HG03565 (cell line): ENCODE results near the gene LEKR1.
A peak's percentile ranks its signal among the peaks of the same experiment; 100 is the strongest.
"Not testable (repeated sequence)": the region's sequence is repeated elsewhere in the genome, so short reads cannot be mapped to it uniquely, and the experiment has no call there.

ENCODE experiments used
- ATAC-seq: cut with Tn5 transposase; IDR thresholded peaks from one replicate; pipeline ENCODE4 v1.9.1; 2021; ENCODE audit warnings: mild to moderate bottlenecking, moderate library complexity; ENCODE audit not compliant: unreplicated experiment

Gene LEKR1

DNA sequence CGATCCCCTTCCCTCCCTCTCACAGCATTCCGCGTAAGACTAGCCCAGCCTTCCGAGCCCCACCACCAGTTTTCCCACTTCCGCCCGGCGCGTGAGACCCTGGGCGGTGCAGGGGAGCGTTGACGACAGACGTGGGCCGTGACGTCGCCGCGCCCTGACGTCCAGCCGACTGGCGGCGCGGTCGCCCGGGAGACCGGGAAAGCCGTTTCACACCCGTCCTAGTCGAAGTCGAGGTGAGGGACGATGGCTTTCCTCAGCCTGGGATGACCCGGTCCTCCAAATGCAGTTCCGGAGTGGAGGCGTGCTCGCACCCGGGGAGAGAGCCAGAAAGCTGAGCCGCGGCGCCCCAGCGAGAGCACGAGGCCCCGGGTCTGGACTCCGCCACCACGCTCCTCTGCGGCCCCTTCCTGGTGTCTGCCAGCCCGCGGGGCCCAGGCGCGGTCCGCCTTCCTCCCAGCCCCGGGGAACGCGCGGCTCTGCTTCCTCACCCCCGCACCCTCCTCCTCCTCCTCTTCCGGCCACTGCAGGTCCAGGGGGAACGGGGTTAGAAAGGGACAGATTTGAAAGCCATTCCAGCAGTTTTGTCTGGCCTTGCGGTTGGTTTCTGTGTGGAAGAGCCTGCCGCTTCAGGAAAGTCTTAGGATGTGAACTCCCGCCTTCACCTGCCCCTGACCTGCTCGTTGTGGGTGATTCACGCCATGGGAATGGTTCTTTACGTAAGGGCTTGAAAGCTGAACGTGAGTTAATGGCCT is at the start of gene LEKR1:
LEKR1 (plus strand) TSS at position 210 of the 752 bp plus-strand sequence. CDS start 2,977 bp downstream, outside the sequence.
- peak; percentile 70 for ATAC-seq

DNA sequence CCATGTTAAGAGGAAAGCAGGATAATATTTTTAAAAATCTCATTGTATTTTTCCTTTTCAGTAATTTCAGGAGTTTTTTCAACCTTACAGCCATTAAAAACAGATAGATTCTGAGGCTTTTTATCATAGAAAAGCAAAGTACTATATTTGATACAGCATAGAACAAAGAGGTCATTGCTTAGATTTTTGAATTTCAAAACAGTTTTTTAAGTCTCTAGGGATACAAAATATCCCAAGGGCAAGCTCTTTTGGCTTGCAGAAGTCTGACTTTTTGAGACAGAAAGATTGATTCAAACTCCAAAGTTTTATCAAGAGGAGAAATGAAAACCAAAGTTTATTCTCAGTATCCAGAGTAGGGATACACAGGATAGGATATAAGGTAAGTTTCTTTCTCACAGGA is 49.3 kb upstream of the LEKR1 start:
- ATAC-seq = no peak

GRCh38 chr3:156781310-156782230 is 44.6 kb upstream of the LEKR1 start:
- ATAC-seq = no peak

DNA sequence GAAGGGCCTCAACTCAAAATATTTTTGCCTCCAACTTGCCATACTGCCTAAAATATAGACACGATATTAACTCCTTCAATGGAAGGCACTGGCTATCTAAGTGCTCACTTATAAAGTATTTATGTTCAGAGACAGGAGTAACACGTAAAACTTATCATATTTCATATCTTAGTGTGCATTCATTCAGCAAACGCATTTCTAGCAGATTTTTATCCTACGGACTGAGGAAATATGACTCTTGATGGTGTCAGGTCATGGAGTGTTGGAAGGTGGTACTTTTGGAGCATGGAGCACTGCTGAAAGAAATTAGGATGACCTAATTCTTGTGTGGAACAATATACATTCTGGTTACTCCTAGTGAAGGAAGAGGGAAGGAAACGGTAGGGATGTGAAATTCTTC is 43.8 kb upstream of the LEKR1 start:
- ATAC-seq = no peak

DNA sequence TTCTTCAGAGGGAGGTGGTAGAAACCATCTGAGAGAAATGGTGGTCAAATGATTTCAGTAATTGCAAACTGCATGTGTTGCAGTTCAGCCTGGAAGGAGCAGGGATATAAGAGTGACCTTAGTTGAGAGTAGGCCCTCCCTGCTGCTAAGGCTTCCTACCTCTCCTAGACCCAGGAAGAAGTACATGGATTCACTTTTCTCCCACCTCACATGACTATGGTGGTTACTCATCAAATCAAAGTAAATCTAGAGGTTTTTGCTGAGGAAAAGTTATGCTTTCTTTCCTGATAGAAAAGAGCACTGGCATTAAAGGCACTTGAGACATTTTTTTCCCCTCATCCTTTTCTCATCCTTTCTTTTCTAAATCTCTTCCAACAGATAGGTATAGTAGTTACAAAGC is 43.2 kb upstream of the LEKR1 start:
- ATAC-seq = no peak

GRCh38 chr3:156787001-156787400 is 39.2 kb upstream of the LEKR1 start:
- no peak for ATAC-seq

DNA sequence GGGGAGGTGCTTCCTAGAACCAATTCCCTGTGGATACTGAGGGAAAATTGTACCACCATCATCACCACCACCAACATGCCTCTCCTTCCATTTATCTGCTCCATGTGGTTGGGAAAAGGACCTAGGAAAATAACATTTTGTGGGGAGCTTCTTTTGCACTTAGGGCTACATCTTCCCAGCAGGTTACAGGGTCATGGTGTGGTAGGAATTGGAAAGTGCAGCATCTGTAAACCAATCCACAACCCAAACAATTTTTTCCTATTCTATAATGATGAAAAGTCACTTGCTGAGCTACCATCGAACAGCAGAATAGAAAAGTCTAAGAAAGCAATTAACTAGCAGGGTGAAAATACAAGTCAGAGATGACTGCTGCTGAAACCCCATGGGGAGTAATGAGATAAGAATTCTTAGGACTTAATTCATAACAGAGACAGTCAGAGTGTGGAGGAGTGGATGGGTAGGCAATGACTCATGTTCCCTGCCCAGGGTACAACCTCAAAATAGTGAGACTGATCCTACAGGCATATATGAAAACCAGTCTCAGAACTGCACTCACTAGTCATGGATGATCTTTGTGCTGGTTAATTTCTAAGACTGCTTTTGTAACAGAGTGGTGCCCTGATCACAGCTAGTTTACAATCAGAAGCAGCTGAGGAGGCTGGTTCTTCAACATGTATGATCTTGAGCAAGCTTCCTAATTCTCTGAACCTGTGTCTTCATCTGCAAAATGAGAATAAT is 38.1 kb upstream of the LEKR1 start:
- ATAC-seq = peak; percentile 88

DNA sequence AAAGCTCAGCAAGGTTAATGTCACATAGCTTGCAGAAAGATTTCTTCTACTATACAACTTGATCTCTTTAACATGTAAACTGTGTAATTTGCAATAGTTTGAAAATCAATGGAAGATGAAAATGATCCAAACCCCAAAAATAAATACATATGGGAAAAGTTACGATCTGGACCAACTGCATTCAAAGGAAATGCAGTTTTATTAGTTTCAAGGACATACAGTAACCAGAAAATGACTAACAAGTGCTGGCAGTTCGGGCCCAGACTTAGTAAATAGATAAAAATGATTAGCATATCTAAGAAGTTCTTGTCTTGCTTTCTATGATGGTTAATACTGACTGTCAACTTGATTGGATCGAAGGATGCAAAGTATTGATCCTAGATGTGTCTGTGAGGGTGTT is 37.3 kb upstream of the LEKR1 start:
- ATAC-seq = no peak

- ATAC-seq = no peak
Observed at GRCh38 chr3:156790156-156790555, 36.0 kb upstream of the LEKR1 start.

DNA sequence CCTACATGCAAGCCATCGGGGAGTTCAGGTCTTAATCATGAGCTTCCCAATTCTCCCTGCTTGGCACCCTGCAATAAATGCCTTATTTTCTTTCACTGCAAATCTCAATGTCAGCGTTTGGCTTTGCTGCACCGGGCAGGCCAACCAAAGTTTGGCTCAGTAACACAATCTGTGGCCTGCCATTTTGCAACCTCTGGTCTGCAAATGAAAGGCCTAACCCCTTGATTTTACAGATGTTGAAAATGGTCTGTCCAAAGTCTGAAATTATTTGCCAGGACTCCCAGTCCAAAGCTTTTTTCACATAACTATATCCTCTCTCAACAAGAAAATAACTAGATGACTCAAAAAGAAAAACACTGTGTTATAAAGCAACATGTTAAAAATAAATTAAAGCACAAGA is 34.0 kb upstream of the LEKR1 start:
- no peak for ATAC-seq

GRCh38 chr3:156792536-156792935 is 33.6 kb upstream of the LEKR1 start:
- no peak for ATAC-seq

- no peak for ATAC-seq
Observed at GRCh38 chr3:156792945-156793344, 33.2 kb upstream of the LEKR1 start.

- no peak for ATAC-seq
Observed at GRCh38 chr3:156793400-156793799, 32.8 kb upstream of the LEKR1 start.

- no peak for ATAC-seq
Observed at GRCh38 chr3:156793851-156794250, 32.3 kb upstream of the LEKR1 start.

GRCh38 chr3:156795890-156796481 is 30.2 kb upstream of the LEKR1 start:
- no peak for ATAC-seq

DNA sequence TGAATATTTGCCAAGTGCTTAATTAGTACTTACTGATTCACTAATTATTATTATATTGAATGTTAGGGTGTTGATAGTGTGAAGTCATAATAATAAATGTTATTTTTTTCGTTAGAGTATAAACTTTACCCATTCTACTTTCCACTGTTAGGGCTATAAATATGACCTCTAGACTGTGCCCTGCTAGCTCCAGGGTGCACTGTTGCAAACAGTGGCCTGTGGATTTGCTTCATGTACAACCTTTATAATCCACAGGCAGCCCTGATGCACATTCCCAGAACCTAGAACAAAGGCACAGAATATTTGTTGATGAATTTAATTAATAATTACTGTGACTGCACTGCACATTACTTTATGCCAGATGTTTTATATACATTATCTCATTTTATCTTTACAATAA is 28.8 kb upstream of the LEKR1 start:
- no peak for ATAC-seq

GRCh38 chr3:156800287-156800686 is 25.9 kb upstream of the LEKR1 start:
- not testable (repeated sequence) for ATAC-seq

GRCh38 chr3:156801746-156802145 is 24.4 kb upstream of the LEKR1 start:
- no peak for ATAC-seq

DNA sequence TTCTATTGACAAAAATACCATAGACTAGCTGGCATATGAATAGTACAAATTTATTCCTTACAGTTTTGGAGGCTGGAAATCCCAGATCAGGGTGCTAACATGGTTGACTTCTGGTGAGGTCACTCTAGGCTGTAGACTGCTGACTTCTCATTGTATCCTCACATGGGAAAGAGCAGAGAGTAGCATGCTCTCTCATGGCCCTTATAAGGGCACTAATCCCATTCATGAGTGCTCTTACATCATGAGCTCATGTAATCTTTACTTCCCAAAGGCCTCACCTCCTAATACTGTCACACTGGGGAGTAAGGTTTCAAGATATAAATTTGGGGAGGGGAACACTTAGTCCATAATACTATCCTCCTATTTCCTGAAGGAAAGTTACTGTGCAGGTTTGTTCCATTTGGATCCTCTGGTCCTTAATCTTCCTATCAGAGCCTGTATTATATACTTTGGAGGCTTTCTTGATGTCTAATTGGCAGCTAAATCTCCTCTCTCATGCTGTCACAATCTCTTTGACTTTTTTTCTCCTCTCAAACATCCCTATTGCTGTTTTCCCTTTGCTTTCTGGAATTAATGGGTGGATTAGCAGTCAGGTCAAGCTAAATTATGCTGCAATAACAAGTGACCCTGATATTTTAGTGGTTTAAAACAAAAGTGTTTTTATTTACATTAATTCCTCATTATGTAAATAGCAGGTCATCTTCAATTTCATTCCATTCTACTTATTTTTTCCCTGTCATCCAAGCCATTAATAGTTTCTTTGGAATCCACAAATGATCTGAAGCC is 23.1 kb upstream of the LEKR1 start:
- ATAC-seq = no peak
